GM15510 (cell line): ENCODE results near the gene SMOC1.

Experiments
- POLR2A ChIP-seq: IDR thresholded peaks from 3 replicates; pipeline ENCODE4 v1.6.1; 2011; ENCODE audit warnings: borderline replicate concordance; ENCODE audit not compliant: insufficient read length; ENCODE audit errors: extremely low read depth

SMOC1 gene

GRCh38 chr14:69968681-69969080 lies 89.5 kb downstream of the SMOC1 start:
- TF ChIP-seq POLR2A: no peak

GRCh38 chr14:69972755-69973154 lies 93.5 kb downstream of the SMOC1 start:
- no peak for TF ChIP-seq POLR2A

GRCh38 chr14:69973846-69974245 lies 94.6 kb downstream of the SMOC1 start:
- TF ChIP-seq POLR2A: no peak

DNA sequence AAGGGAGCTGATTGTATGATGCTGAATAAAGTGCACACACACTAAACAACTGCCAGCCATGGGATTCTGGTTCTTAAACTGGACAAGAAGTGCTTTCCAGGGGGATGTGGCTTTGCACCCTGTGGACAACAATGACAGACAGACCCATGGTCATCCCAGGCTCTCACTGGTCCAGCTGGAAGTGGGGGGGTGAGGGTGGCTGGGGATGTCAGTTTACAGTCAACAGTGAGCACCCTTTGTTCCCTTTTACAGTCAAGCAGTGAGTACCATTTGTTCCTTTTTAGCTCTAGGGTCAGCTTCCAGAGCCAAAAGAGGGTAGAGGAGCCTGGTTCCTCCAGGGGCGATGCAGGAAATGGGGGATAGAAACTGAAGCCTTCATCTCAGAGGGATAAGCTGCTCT lies 100.7 kb downstream of the SMOC1 start:
- TF ChIP-seq POLR2A: no peak

GRCh38 chr14:69980457-69981425 lies 101.5 kb downstream of the SMOC1 start:
- no peak for TF ChIP-seq POLR2A

DNA sequence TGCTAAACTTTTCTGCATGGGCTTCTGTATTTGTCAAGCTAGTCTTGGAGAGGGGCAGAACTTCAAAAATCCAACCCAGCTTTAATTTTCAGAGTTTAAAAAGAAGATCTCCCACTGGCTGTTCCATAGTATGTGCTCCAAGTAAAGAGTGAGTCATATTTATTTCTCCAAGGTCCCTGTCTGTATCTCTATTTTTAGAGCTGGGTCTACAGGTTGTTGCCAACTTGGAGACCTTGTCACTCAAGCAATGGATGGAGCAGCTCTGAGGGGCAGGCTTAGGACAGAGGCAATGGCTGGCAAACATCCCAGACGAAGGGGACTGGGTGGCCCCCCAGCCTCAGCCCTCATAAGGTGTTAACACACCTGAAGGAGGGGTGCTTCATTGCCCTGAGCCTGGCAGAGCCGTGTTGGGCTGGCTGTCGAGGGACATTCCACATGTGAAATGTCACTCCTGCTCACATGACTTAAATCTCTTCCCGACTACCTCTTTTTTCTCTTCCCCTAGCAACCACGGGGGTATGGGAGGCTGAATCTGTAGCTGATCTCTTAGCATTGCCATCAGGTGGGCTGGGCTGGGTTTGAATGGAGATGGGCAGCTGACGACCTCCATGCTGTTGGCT lies 103.1 kb downstream of the SMOC1 start:
- TF ChIP-seq POLR2A: no peak

GRCh38 chr14:69982886-69983285 lies 103.7 kb downstream of the SMOC1 start:
- TF ChIP-seq POLR2A: no peak

DNA sequence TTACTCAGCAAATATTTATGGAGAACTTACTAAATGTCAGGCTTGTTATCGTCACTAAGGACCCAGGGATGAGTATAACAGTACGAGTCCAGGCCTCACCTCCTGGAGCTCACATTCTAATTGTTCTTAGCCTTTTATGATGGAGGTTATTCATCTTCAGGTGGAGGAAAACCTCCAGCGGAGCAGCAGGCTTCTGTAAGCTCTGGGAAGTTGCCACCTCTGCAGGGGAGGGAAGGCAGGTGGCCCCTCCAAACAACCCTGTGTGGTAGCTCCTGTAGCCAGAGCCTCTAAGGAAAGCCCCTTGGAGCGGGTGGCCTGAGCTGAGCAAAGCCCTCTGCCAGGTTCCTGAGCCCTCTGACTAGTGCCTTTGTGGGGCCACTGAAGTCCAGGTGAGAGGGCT lies 104.1 kb downstream of the SMOC1 start:
- no peak for TF ChIP-seq POLR2A

DNA sequence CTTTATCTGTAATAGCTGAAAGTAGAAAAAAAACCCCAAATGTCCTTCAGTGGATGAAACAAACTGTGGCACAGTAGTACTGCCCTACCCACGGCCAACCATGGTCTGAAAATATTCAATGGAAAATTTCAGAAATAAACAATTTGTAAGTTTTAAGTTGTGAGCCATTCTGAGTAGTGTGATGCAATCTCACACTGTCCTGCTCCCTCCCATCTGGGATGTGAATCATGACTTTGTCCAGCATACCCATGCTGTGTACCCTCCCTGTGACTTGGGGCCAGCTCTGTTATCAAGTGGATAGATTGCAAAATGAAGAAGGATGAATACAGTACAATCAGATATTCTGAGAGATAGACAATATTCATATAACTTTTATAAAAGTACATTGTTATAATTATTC lies 106.2 kb downstream of the SMOC1 start:
- no peak for TF ChIP-seq POLR2A

GRCh38 chr14:69986336-69986735 lies 107.1 kb downstream of the SMOC1 start:
- no peak for TF ChIP-seq POLR2A

DNA sequence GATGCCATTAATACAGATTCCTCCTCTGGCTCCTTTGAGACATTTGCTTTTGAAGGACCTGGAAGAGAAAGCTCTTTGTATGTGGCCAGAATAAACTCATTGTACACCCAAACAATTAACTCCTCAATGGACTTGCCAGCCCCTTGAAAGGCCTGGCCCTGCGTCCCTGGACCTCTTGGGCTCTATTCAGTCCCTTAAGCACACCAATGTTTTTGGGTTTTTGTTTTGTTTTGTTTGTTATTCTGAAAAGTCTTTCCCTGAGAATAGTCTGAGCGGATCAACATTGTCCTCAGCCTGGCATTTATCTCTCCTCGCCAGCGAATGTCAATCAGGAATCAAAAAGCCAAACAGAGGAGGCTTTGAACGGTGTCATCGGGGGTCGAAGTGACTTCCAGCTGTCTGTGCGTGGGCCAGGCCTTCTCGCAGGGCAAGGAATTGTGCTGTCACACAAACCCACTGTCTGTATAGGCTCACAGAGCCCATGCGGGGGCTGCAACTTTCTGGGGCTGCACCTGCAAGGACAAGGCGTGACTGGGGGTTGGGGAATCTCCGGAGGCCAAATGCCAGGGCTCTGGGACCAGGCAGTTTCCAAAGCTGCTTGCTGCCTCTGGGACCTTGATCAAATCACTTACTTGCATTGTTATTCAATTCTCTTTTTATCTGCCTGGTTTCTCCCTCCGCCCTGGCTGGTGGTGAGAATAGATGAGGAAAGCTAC lies 108.3 kb downstream of the SMOC1 start:
- no peak for TF ChIP-seq POLR2A

DNA sequence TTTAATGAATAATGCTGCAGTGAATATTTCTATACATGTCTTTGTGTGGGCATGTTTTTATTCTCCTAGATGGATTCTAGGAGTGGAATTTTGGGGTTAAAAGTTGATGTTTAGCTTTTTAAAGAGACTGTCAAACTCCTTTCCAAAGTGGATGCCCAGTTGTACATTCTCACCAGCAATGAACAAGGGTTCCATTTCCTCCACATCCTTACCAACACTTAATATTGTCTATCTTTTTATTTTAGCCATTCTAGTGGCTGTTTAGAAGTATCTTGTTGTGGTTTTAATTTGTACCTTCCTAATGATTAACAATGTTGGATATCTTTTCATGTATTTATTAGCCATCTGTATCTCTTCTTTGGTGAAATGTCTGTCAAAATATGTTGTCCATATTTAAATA lies 109.8 kb downstream of the SMOC1 start:
- TF ChIP-seq POLR2A: no peak

DNA sequence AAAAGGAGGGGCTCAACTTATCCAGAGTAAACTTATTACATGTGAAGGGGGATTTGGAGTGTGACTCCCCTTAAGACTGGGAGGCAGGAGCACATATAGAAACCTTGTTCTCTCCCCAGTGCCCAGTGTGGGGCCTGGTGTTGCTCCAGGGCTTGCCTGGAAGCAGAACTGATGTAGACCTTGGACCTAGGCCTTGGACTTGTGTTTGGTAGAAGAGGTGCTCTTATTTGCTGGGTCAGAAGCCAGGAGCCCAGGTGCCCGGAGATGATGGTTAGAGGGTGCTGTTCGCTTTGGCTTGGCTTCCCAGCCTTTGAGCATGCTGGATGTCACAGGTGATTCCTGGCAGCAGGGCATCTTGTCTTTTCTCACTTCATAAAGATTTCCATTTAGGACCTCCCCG lies 110.4 kb downstream of the SMOC1 start:
- TF ChIP-seq POLR2A: no peak

- no peak for TF ChIP-seq POLR2A
Measured at GRCh38 chr14:69990323-69990722, 111.1 kb downstream of the SMOC1 start.

DNA sequence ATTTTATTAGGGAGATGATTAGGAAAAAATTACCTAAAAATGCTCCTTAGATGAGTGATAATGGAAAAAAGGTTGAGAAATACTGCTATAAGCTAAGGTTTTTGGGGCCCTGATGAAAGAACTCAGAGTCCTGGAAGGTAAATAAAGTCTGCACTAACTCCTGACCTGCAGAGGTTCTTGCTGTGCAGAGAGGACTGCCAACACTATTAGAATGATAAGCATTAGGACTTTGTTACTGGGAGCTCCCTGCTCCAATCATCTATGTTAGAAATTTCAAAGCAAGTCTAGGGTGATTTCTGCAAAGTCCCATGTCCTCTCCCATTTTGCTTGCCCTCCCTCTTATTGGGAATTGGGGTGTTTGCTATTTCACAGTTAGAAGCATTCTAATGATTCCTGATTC lies 112.2 kb downstream of the SMOC1 start:
- no peak for TF ChIP-seq POLR2A

DNA sequence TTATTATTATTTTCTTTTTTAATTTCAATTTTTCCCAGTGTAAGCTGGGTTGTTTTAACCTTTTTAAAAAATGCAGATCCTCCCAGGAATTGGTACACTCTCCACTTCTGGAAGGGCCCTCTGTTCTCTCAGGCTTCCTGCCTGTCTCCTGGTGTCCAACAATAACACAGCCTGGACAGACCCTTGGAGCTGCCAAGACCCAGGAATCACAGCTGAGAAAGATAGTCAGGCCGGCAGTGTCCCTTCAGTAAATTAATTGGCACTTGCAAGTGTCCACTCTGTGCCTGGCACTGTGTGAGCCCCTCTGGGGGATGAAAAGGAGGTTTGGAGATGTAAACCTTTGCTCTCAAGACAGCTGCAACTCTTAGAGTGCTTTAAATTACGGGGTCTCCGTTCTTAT lies 113.3 kb downstream of the SMOC1 start:
- TF ChIP-seq POLR2A: no peak

DNA sequence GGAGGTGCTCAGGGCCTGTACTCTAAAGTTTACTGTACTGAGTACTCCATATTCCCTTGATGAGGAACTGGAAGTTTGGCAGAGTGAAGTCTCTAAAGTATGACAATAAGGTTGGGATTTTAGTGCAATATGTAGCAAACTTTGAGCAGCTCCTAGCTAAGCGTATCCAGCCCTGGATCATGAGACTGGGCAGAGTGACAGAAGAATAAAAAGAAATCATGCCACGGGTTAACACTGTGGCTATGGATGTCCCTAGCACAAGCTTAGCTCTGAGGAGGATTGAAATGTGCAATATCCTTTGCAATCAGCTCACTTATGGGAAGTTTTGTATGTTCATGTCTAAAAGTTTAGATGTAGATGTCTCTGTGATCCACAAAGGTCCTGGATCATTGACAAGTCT lies 114.1 kb downstream of the SMOC1 start:
- no peak for TF ChIP-seq POLR2A

- no peak for TF ChIP-seq POLR2A
Measured at GRCh38 chr14:69994002-69994401, 114.8 kb downstream of the SMOC1 start.
